Common myeloid progenitor, CD34-positive (primary cell): ENCODE data around the gene CEP164.

ENCODE experiments used
- CTCF ChIA-PET: fragments of 350-600 bp; sonication (Branson Sonifier 250); formaldehyde crosslinking; loops from one replicate; lab custom pipeline; 2021; ENCODE audit warnings: antibody characterized with exemption; lab: Charles Lee
- POLR2A ChIA-PET: fragments of 350-600 bp; sonication (Branson Sonifier 250); formaldehyde crosslinking; loops from one replicate; lab custom pipeline; 2021; ENCODE audit warnings: antibody characterized with exemption; lab: Charles Lee
- DNase-seq, 3 donors: peaks; one replicate each; pipeline versions ENCODE4 v3.0.0 to v3.0.0-alpha.2; 2013
- H3K27ac ChIP-seq, 2 experiments: 1 replicate in 1 of 2; 2 replicates in 1 of 2; pipeline ENCODE4 v1.7.0; 2013; ENCODE audit warnings: inconsistent platforms in 2 of 2, low read length in 2 of 2, mild to moderate bottlenecking in 2 of 2, low read depth in 1 of 2, moderate library complexity in 1 of 2; ENCODE audit not compliant: severe bottlenecking in 2 of 2, insufficient read depth in 1 of 2, poor library complexity in 1 of 2
- H3K27me3 ChIP-seq, 5 experiments: replicated peaks in 2 of 5; 1 replicate in 3 of 5; 2 replicates in 2 of 5; pipeline versions ENCODE4 v1.6.1 to v1.7.0; 2013; ENCODE audit warnings: low read length in 4 of 5, mild to moderate bottlenecking in 2 of 5, moderate library complexity in 2 of 5, inconsistent platforms in 1 of 5; ENCODE audit not compliant: insufficient read depth in 5 of 5, control insufficient read depth in 4 of 5
- H3K36me3 ChIP-seq, 4 experiments: 1 replicate in 2 of 4; 2 replicates in 2 of 4; pipeline versions ENCODE4 v1.6.1 to v1.7.0; 2013; ENCODE audit warnings: low read length in 3 of 4, control low read depth in 1 of 4, mild to moderate bottlenecking in 1 of 4; ENCODE audit not compliant: control insufficient read depth in 4 of 4, insufficient read depth in 4 of 4
- H3K4me1 ChIP-seq, 4 experiments: 1 replicate in 3 of 4; 2 replicates in 1 of 4; pipeline versions ENCODE4 v1.6.1 to v1.7.1; 2013; ENCODE audit warnings: low read length in 3 of 4, mild to moderate bottlenecking in 3 of 4, control low read depth in 1 of 4, inconsistent platforms in 1 of 4, moderate library complexity in 1 of 4; ENCODE audit not compliant: control insufficient read depth in 4 of 4, insufficient read depth in 4 of 4; ENCODE audit errors: control extremely low read depth in 1 of 4
- H3K4me3 ChIP-seq, 7 experiments: 1 replicate in 4 of 7; 2 replicates in 3 of 7; pipeline versions ENCODE4 v1.5.1 to v1.7.0; 2013; ENCODE audit warnings: mild to moderate bottlenecking in 7 of 7, low read length in 6 of 7, moderate library complexity in 6 of 7, inconsistent platforms in 2 of 7, low read depth in 2 of 7, control low read depth in 1 of 7; ENCODE audit not compliant: insufficient read depth in 4 of 7, control insufficient read depth in 1 of 7; ENCODE audit errors: extremely low read depth in 1 of 7
- H3K9me3 ChIP-seq, 5 experiments: 1 replicate in 4 of 5; 2 replicates in 1 of 5; pipeline versions ENCODE4 v1.6.1 to v1.7.1; 2013; ENCODE audit warnings: low read length in 4 of 5, mild to moderate bottlenecking in 2 of 5, inconsistent platforms in 1 of 5, low read depth in 1 of 5, moderate library complexity in 1 of 5; ENCODE audit not compliant: control insufficient read depth in 4 of 5, insufficient read depth in 2 of 5; ENCODE audit errors: control extremely low read depth in 1 of 5
- WGBS: methylation state at CpG from one replicate; pipeline ENCODE4 v1.1.5; 2013; ENCODE audit not compliant: insufficient coverage; 5-methylcytosine and 5-hydroxymethylcytosine counted together

Gene CEP164

DNA sequence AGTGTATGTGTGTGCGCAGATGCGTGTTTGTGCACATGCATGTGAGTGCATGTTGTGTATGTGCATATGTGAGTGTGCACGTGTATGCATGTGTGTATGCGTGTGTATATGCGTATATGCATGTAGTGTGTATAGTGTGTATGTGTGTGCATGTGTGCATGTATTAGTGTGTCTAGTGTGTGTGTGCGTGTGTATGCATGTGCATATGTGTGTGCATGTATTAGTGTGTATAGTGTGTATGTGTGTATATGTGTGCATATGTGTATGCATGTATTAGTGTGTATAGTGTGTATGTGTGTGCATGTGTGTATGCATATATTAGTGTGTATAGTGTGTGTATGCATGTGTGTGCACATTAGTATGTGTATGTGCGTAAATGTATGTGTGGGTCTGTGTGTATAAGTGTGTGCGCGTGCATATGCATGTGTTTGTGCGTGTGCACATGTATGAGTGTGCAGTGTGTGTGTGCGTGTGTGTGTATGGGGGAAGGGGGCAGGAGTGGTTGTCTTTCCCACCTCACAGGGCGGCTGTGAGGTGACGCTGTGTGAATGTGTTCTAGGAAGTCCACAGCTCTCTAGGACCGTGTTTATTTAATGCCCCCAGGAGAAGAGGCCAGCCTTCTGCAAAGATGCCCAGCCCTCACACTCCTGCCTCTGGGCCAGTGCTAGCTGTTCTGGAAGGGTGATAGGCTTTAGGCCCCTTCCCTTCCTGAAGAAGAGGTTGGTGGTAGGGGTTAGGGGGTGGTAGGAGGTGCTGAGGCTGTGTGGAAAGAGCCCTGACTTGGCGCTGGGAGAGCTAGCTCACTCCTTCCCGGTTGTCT, 114.6 kb downstream of the CEP164 start:
- Histone ChIP-seq H3K4me3 (no peak overlapping the region), H3K4me1 (peaks cover 0 to 7% (median 0%) of the 10 kb centered on the region in 4 experiments), H3K27ac (no peak overlapping the region), H3K9me3 (no peaks in the 10 kb centered on the region), H3K36me3 (no peaks in the 10 kb centered on the region), H3K27me3 (peaks cover 0 to 13% (median 8%) of the 10 kb centered on the region in 5 experiments)
- ChIA-PET CTCF (interaction anchor here (0.9 to 4.7 kb wide), 10 partner anchors 12 to 374 kb away, joined by 3 to 25 read pairs (median 5); no protein-coding TSS in a partner anchor), POLR2A (no interaction called here)
- WGBS = 91% methylated on average over 13 of the region's 16 CpGs
- no peak for DNase-seq

DNA sequence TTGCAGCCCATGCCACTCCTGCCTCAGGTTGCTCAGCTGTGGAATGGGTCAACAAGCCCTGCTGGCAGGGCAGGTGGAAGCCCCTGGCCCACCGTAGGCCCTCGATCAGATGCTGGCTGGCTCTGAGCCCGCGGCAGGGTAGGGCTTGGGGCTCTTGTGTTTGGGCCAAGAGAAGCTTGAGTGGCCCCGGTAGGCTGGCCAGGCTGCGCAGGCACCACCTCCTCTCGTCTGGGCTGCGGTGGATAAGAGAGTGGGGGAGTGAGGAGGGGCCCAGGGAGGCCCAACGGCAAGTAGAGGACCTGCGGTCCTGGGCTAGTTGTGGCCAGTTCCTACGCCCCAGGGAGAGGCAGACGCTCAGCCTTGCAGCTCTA, 115.2 kb downstream of the CEP164 start:
- no peaks in the 10 kb centered on the region for H3K36me3 ChIP-seq
- no peak for DNase-seq
- H3K27me3 ChIP-seq = peaks cover 0 to 13% (median 8%) of the 10 kb centered on the region in 5 experiments
- ChIA-PET CTCF (interaction anchor here (0.5 to 4.7 kb wide), 16 partner anchors 14 to 374 kb away, joined by 3 to 25 read pairs (median 4); no protein-coding TSS in a partner anchor), POLR2A (interaction anchor here (0.6 kb wide), 1 partner anchor 350 kb away, joined by 3 read pairs; no protein-coding TSS in a partner anchor)
- peaks cover 0 to 7% (median 0%) of the 10 kb centered on the region in 4 experiments for H3K4me1 ChIP-seq
- H3K27ac ChIP-seq = no peak overlapping the region
- no peaks in the 10 kb centered on the region for H3K9me3 ChIP-seq
- no peak overlapping the region for H3K4me3 ChIP-seq
- WGBS = 91% methylated on average over 12 of the region's 12 CpGs

DNA sequence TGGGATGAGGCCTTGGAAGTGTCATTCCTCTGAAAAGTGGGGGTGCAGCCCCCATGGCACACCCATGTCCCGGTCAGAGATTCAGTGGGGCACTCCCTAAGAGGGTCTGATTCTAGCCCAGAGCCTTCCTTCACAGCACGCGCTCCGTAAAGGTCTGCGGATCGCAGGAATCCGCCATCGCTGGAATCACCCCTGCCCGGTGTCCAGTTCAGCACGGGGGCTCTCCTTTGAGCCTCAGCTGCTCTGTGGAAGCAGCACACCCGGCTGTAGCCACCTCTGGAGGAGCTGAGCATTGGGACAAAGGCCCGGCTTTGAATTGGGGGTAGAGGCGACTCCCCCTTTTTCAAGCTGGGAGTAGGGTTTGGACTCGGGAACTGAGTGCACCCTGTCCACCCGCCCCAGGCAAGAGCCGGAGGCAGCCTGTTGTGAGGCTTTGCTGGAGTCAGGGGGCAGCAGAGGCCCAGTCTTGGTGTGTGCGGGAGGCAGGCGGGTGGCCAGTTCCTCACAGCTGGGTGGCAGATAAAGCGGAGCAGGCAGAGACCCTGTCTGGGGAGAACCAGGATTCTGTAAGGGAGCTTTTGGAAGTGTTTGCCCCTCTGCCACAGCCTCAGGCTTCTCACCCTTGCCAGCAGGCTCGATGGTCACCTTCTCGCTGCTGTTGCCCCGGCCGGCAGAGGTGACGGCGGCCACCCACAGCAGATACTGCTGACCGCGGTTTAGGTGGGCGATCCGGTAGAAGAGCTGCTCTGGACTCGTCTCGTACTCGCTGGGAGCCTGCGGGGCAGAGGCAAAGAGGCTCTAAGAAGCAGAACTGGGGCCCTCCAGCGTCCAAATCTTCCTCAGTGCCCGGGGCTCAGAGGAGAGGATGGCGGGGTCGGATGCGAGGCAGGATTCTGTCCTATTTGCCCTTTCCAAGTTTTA, 115.9 kb downstream of the CEP164 start:
- no peaks in the 10 kb centered on the region for H3K9me3 ChIP-seq
- no peaks in the 10 kb centered on the region for H3K36me3 ChIP-seq
- POLR2A ChIA-PET = interaction anchor here (0.6 kb wide), 1 partner anchor 349 kb away, joined by 3 read pairs; no protein-coding TSS in a partner anchor
- CTCF ChIA-PET = interaction anchor here (0.5 to 4.7 kb wide), 28 partner anchors 10 to 503 kb away, joined by 3 to 25 read pairs (median 4); no protein-coding TSS in a partner anchor
- H3K27ac ChIP-seq = no peak overlapping the region
- peaks cover 0 to 7% (median 0%) of the 10 kb centered on the region in 4 experiments for H3K4me1 ChIP-seq
- peaks cover 0 to 13% (median 8%) of the 10 kb centered on the region in 5 experiments for H3K27me3 ChIP-seq
- H3K4me3 ChIP-seq = peak overlapping the region in 2 of 7 experiments; percentile 3 to 28
- 49% methylated on average over 33 of the region's 38 CpGs for WGBS
- DNase-seq = peak; percentile 66 to 80 (median 79)

DNA sequence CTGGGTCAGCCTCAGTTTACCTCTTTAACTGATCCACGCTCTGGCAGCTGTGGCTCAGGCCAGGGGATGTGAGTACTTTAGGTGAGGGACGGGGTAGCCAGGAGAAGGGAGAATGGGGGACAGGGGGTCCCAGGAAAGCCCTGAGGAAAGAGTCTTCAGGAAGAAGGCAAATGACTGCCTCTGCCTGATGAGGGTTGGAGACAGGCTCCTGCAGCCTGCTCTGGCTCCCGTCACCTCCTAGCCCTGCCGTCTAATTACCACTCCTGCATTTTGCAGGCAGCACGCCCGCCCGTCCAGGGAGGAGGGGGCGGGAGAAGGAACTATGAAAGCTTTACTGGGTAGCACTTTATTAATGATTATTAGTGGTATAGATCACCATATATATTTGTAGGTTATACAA, 116.6 kb downstream of the CEP164 start:
- DNase-seq = no peak
- Histone ChIP-seq H3K27me3 (peaks cover 0 to 13% (median 8%) of the 10 kb centered on the region in 5 experiments), H3K4me1 (peaks cover 0 to 7% (median 0%) of the 10 kb centered on the region in 4 experiments), H3K9me3 (no peaks in the 10 kb centered on the region), H3K4me3 (no peak overlapping the region), H3K36me3 (no peaks in the 10 kb centered on the region), H3K27ac (no peak overlapping the region)
- CTCF ChIA-PET = interaction anchor here (0.7 to 4.7 kb wide), 23 partner anchors 11 to 502 kb away, joined by 3 to 25 read pairs (median 4); no protein-coding TSS in a partner anchor
- POLR2A ChIA-PET = no interaction called here
- 100% methylated on average over 1 of the region's 8 CpGs for WGBS

DNA sequence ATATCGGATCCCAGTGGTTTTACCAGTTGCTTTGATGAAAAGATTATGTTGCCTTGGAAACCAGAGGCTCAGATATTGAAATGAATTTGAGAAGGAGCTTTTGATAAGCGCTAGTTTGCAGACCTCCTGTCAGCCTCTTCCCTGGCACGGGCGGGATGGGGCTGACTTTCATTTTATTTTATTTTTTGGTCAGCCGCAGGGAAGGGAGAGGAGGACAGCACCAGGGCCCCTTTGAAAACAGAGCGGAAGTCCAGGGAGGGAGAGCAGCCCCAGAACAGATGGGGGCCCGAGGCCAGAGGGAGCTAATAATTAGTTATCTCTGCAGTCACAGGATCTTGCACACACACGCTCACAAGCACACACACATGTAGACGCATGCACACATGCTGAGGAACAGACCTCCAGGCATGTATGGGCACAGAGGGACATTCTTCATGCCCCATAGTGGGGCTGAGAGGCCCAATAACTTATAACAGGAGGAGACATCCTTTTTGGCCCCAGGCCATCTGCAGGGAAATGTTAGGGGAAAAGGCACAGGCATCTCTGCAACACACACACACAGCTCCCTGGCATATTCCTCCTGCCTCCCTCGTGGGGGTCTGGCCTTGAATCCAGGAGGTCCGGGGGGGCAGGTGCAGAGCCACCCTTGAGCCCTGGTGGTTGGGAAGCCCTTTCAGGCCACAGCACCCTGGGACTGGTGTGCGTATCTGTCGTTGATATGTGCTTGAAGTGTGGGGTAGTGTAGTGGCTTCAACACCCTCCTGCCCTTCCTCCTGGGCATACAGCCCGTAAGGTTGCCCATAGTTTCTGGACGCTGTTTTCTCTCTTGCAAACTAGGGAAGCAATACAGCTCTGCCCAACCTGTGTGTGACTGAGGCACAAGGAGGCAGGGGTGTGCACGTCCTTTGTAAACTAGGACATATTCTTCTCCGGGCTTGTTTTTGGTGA, 117.3 kb downstream of the CEP164 start:
- Histone ChIP-seq H3K9me3 (no peaks in the 10 kb centered on the region), H3K27me3 (peaks cover 0 to 13% (median 8%) of the 10 kb centered on the region in 5 experiments), H3K4me3 (no peak overlapping the region), H3K36me3 (no peaks in the 10 kb centered on the region), H3K27ac (no peak overlapping the region), H3K4me1 (peaks cover 0 to 7% (median 0%) of the 10 kb centered on the region in 4 experiments)
- ChIA-PET CTCF (interaction anchor here (0.9 to 4.7 kb wide), 15 partner anchors 12 to 502 kb away, joined by 3 to 25 read pairs (median 4); no protein-coding TSS in a partner anchor), POLR2A (no interaction called here)
- WGBS = 92% methylated on average over 10 of the region's 17 CpGs
- DNase-seq = peak in 2 of 3 donors; percentile 4 to 23
